HTERT RPE-1 (cell line): ENCODE data around the gene SH2D6.
"Not testable (repeated sequence)": the region's sequence is repeated elsewhere in the genome, so short reads cannot be mapped to it uniquely, and the experiment has no call there.

ENCODE experiments used
- in situ Hi-C: fragments of 300-500 bp; cut with MboI; formaldehyde crosslinking; loops from 4 replicates; pipeline ENCODE4 v1.14.3; 2020; ENCODE audit warnings: low sequenced_read_pairs

SH2D6 gene

DNA sequence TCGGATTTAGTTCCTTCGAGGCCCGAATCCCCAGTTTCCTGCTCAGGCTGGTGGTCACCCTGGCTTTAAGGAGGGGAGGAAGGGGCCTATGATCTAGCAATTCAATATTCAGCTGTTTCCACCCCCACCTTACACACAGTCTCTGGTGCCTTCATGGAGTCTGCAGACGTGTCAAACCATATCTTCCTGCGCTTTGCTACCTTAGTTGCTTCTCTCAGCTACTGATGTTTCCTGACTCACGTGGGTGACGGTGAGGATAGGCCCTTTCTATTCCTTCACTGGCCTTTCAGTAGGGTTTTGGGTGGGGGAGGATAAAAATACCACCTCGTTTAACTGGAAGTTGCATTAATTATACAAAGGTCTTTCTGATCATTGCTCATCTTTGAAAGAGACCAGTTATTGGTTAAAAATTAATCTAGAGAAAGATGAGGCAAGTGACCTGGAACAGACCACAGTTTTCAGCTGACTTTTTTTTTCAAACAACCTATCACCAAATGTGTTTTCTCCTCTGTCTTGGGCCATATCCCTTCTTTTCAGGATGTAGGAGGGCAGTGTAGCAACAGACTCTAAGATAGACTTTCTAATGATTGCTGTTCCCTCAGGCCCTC, 49.7 kb downstream of the SH2D6 start:
- in situ Hi-C loops = no loop called here

DNA sequence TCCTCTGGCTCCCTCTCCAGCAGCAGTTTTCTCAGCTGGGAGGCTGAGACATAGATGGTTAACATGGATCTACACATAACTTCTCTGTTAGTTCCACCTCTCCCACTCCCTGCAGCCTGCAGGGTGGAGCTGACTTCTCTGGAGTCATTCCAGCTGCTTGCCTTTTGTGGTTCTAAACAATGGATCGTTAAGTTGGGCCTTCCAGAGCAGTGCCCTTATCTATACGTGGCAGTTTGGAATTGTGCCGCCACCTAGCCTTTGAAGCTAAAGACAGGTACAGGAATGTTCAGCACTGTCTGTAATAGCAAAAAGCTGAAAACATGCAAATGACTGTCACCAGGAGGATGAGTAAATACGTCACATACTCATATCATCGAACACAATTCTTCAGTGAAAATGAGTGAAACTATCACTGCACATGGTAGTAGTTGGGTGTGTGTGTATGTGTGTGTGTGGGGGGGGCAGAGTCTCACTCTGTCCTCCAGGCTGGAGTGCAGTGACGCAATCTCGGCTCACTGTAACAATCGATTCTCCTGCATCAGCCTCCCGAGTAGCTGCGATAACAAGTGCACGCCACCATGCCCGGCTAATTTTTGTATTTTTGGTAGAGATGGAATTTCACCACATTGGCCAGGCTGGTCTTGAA, 50.3 kb downstream of the SH2D6 start:
- in situ Hi-C loops = no loop called here

DNA sequence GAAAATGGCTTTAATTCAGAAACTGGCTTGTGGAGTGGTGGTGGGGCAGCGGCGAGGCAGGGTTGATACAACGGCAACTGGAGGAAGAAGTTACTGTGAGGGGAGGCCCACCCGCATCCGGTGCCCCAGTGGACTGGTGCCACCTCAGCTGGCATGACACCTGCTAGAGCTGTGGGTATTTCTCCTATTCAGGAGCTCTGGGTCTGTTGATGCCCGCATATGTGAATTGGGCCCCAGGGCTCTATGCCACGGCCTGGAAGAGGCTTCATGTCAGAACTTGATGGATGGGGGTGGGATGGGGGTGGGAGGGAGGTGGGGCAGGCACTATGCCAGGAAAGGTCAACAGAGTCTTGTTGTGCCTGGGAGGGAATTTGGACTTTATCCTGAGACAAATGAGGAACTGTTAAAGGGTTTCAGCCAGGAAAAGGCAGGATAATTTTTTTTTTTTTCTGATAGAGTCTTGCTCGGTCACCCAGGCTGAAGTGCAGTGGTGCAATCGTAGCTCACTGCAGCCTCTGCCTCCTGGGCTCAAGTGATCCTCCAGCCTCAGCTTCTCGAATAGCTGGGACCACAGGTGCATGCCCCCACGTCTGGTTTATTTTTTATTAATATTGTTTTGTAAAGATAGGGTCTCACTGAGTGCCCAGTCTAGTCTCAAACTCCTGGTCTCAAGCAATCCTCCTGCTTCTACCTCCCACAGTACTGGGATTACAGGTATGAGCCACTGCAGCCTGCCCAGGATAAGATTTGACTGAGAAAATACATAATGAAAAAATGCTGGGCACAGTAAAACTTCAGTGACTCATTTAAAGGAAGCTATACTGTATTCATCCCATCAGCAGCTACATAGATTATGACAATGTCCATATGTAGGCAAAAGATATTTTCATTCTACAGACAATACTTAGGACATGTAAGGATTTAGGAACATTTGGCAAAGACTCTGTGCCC, 52.6 kb downstream of the SH2D6 start:
- in situ Hi-C loops = no loop called here

DNA sequence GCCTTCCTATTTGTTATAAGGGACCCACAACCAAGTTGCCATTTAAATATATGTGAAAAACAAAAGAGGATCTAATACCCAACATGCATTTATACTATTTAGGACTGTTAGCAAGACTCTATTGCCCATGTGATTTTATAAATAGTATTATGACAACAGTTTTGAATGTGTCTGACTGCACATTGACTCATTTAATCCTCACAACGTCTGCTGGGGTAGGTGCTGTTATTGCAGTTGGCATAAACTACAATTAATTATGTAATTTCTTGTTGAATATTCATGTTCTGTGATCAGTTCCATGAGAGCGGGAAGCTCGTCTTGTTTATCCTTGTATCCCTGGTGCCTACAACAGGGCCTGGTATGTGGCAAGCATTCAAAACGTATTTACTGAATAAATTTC, 53.7 kb downstream of the SH2D6 start:
- in situ Hi-C loops = no loop called here

DNA sequence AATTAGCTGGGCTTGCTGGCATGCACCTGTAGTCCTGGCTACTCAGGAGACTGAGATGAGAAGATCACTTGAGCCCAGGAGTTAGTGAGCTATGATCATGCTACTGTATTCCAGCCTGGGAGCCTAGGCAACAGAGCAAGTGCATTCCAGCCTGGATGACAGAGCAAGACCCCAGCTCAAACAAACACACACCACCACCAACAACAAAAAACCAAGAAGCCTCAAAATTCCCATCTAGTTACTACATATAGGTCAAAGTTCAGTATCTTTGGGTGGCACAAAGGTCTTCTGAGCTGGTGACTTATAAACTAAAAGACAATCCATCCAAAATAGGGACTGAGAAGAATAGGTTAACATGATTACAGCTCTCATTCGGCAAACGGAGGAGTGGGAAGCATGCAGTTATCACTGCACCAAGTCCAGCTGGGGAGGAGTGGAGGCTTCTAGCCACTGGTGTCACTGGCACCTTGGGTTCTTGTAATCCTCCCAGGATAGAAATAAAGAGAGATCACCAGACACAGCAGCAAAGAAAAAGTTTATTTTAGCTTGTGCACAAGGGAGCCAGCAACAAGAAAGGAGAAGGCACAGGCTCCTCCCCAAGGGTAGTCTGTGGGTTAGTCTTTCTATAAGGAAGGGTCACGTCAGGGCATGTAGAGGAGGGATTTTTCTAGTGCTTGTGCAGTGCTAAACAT, 57.4 kb downstream of the SH2D6 start:
- in situ Hi-C loops = no loop called here

DNA sequence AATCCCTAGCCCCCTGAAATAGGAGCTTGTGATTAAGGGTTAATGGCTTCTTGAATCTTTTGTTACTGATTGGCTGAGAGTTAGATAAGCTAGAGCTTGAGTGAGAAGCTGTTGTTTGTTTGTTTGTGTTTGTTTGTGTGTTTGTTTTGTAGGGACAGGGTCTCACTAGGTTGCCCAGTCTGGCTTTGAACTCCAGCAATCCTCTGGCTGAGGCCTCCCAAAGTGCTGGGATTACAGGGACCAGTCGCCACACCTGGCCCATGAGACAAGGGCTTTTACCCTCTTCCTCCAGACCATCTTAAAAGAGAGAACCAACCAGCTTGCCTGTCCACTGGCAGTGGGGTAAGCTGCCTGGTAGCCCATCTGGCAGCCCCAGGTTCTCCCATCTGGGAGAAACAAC, 58.1 kb downstream of the SH2D6 start:
- in situ Hi-C loops = no loop called here

DNA sequence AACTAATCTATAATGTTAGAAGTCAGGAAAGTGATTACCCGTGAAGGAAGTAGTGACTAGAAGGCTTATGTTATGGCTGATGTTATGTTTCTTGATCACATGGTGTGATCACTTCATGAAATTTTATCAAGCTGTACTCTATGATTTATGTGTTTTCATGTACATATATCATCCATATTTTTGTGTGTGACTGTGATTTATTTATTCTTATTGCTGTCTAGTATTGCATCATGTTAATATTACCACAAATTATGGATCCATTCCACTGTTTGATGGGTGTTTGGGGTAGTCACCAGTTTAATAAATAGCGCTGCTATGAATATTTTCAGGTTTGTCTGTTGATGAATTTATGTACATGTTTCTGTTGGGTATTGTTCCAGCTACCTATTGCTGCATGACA, 59.4 kb downstream of the SH2D6 start:
- in situ Hi-C loops = no loop called here

DNA sequence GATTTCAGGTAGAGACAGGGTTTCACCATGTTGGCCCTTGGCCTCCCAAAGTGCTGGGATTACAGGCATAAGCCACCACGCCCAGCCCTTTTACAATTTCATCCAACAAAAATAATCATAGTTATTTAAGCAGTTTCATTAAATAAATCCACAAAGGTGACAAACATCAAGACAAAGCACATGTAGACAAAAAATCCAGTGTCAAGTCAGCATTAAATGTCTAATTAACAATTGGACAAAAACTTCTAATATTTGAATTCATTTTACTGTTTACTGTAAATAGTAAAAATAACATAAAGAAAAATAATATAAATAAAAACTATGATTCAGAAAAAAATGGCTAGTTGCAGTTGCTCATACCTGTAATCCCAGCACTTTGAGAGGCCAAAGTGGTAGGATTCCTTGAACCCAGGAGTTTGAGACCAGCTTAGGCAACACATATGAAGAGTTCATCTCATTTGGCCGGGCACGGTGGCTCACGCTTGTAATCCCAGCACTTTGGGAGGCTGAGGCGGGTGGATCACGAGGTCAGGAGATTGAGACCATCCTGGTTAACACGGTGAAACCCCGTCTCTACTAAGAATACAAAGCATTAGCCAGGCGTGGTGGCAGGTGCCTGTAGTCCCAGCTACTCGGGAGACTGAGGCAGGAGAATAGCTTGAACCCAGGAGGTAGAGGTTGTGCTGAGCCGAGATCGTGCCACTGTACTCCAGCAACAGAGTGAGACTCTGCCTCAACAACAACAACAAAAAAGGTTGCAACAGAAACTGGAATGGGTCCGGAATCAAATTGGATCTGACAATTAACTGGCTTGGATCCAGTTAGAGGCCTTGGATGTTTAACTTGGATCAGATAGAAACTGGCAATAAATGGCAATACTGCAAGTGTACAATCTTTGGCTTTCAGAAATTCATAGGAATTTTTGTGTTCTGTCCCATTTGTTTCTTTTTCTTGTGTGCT, 63.6 kb downstream of the SH2D6 start:
- in situ Hi-C loops = no loop called here

DNA sequence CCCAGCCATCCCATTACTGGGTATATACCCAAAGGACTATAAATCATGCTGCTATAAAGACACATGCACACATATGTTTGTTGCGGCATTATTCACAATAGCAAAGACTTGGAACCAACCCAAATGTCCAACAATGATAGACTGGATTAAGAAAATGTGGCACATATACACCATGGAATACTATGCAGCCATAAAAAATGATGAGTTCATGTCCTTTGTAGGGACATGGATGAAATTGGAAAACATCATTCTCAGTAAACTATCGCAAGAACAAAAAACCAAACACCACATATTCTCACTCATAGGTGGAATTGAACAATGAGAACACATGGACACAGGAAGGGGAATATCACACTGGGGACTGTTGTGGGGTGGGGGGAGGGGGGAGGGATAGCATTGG, 66.1 kb downstream of the SH2D6 start:
- in situ Hi-C loops = not testable (repeated sequence)

DNA sequence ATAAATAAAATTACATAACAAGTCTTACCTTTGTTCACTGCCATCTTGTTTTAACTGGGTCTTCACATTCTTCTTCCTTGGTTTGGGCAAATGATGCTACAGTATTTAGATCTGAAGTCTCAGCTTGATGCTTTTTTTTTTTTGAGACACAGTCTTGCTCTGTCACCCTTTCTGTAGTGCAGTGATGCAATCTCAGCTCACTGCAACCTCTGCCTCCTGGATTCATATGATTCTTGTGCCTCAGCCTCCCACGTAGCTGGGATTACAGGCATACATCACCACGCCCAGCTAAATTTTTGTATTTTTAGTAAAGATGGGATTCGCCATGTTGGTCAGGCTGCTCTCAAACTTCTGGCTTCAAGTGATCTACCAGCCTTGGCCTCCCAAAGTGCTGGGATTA, 67.3 kb downstream of the SH2D6 start:
- in situ Hi-C loops = no loop called here
